K562 (cell line): ENCODE measurements around the gene SORCS2.

ENCODE experiments used
- CEBPG ChIP-seq, 3 experiments: fragments of 200-800 bp in 1 of 3; sonication (Bioruptor generic) in 1 of 3; sonication (generic) in 1 of 3; formaldehyde crosslinking in 1 of 3; IDR thresholded peaks in 2 of 3; conservative IDR thresholded peaks in 1 of 3; 2 replicates each; pipeline versions ENCODE4 v1.6.1 to v1.8.0; 2016 to 2022; ENCODE audit warnings: missing compliant biosample characterization in 2 of 3, missing genetic modification characterization in 2 of 3, mild to moderate bottlenecking in 1 of 3, missing genetic modification reagents in 1 of 3
- FOXA3 ChIP-seq, 2 experiments: fragments of 450-650 bp in 1 of 2; sonication (generic) in 1 of 2; formaldehyde crosslinking; IDR thresholded peaks in 1 of 2; conservative IDR thresholded peaks in 1 of 2; 2 replicates each; pipeline versions ENCODE4 v1.4.0 to v1.8.0; 2020 to 2022; ENCODE audit warnings: mild to moderate bottlenecking in 2 of 2, missing genetic modification reagents in 1 of 2
- MAZ ChIP-seq, 2 experiments: fragments of 450-650 bp in 1 of 2; sonication (generic) in 1 of 2; formaldehyde crosslinking; IDR thresholded peaks in 1 of 2; conservative IDR thresholded peaks in 1 of 2; 2 replicates each; pipeline versions ENCODE4 v1.4.0 to v1.5.0; 2020; ENCODE audit warnings: mild to moderate bottlenecking in 1 of 2, missing genetic modification reagents in 1 of 2
- RFX7 ChIP-seq: fragments of 250-450 bp; sonication (Bioruptor Pico); IDR thresholded peaks from 2 replicates; pipeline ENCODE4 v1.5.1; 2021; ENCODE audit warnings: mild to moderate bottlenecking
- SMARCC2 ChIP-seq: fragments of 450-650 bp; IDR thresholded peaks from 2 replicates; pipeline ENCODE4 v1.6.1; 2017; ENCODE audit warnings: antibody characterized with exemption, moderate library complexity, mild to moderate bottlenecking, low read depth
- SRF ChIP-seq, 2 experiments: fragments of 250-450, 450-650 bp in 1 of 2; sonication (Bioruptor Pico) in 1 of 2; sonication (generic) in 1 of 2; formaldehyde crosslinking; IDR thresholded peaks; 2 replicates each; pipeline versions ENCODE4 v1.5.0 to v1.5.1; 2020 to 2022; ENCODE audit warnings: mild to moderate bottlenecking in 1 of 2, missing genetic modification reagents in 1 of 2
- TAL1 ChIP-seq: fragments of 450-650 bp; IDR thresholded peaks from 2 replicates; pipeline ENCODE4 v1.6.1; 2016; ENCODE audit warnings: mild to moderate bottlenecking
- TFAM ChIP-seq: fragments of 250-450 bp; sonication (Bioruptor Pico); conservative IDR thresholded peaks from 2 replicates; pipeline ENCODE4 v1.5.0; 2021; ENCODE audit warnings: mild to moderate bottlenecking, moderate library complexity
- ZBTB1 ChIP-seq: sonication (generic); formaldehyde crosslinking; IDR thresholded peaks from 2 replicates; pipeline ENCODE4 v1.8.1; 2023; ENCODE audit warnings: missing genetic modification reagents, low read depth, mild to moderate bottlenecking, borderline replicate concordance
- TF ChIP-seq, protein P1 (sequence below): fragments of 250-450 bp; sonication (Bioruptor Pico); IDR thresholded peaks from 2 replicates; pipeline ENCODE4 v1.5.0; 2020; ENCODE audit warnings: mild to moderate bottlenecking, borderline replicate concordance
- TF ChIP-seq, protein P2 (sequence below), 3 experiments: IDR thresholded peaks in 2 of 3; conservative IDR thresholded peaks in 1 of 3; 2 replicates each; pipeline ENCODE4 v1.5.1; 2011 to 2012; ENCODE audit warnings: low read length in 3 of 3, mild to moderate bottlenecking in 3 of 3, control low read depth in 2 of 3, improper control_type of control experiment in 1 of 3, inconsistent platforms in 1 of 3, low read depth in 1 of 3, mixed read lengths in 1 of 3, moderate library complexity in 1 of 3; ENCODE audit not compliant: insufficient read depth in 2 of 3

DNA sequence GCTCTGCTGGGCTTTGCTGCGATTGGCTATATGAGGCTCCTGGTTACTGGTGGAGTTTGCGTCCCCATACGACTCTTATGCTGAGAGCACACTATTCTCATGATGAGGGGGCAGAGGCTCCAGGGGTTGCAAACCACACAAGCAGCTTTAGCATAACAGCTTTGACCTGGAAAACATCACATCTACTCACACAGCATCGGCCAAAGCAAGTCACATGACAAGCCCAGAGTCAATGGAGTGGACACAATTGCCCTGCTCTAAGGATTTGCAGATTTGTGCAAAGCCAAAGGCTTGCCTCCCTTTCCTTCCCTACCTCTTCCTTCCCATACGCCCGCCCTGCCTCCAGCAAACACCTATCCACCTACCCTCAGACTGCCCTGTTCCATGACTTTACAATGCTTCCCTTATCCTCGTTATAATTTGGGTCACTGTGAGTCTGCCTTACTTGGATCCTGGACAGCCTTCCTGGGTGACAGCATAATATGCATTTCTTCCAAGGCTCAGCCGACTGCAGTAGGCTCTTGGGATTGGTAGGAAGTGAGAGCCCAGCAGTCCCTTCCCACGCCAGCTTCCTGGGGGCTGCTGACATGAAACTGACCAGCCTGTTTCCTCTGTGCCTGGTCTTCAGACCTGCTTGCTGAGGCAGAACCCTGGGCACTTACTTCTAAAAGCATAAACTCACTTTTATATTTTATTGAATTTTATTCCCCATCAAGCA is 450.6 kb downstream of the SORCS2 start:
- no peak for TF ChIP-seq TAL1
- no peak for TF ChIP-seq CEBPG (CRISPR knock-in tag; IDR thresholded peaks at IDR 0.05)
- no peak for TF ChIP-seq CEBPG (tag; conservative IDR thresholded peaks at IDR 0.05 in 1 of 2, IDR thresholded peaks at IDR 0.05 in 1 of 2)
- no peak for TF ChIP-seq TFAM
- TF ChIP-seq ZBTB1 (CRISPR knock-in tag) = no peak
- no peak for TF ChIP-seq SMARCC2
- TF ChIP-seq RFX7 (CRISPR knock-in tag) = no peak
- TF ChIP-seq MAZ (CRISPR knock-in tag; conservative IDR thresholded peaks at IDR 0.05 in 1 of 2, IDR thresholded peaks at IDR 0.05 in 1 of 2) = no peak
- TF ChIP-seq, protein P1, sequence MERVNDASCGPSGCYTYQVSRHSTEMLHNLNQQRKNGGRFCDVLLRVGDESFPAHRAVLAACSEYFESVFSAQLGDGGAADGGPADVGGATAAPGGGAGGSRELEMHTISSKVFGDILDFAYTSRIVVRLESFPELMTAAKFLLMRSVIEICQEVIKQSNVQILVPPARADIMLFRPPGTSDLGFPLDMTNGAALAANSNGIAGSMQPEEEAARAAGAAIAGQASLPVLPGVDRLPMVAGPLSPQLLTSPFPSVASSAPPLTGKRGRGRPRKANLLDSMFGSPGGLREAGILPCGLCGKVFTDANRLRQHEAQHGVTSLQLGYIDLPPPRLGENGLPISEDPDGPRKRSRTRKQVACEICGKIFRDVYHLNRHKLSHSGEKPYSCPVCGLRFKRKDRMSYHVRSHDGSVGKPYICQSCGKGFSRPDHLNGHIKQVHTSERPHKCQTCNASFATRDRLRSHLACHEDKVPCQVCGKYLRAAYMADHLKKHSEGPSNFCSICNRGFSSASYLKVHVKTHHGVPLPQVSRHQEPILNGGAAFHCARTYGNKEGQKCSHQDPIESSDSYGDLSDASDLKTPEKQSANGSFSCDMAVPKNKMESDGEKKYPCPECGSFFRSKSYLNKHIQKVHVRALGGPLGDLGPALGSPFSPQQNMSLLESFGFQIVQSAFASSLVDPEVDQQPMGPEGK = no peak
- TF ChIP-seq, protein P2, sequence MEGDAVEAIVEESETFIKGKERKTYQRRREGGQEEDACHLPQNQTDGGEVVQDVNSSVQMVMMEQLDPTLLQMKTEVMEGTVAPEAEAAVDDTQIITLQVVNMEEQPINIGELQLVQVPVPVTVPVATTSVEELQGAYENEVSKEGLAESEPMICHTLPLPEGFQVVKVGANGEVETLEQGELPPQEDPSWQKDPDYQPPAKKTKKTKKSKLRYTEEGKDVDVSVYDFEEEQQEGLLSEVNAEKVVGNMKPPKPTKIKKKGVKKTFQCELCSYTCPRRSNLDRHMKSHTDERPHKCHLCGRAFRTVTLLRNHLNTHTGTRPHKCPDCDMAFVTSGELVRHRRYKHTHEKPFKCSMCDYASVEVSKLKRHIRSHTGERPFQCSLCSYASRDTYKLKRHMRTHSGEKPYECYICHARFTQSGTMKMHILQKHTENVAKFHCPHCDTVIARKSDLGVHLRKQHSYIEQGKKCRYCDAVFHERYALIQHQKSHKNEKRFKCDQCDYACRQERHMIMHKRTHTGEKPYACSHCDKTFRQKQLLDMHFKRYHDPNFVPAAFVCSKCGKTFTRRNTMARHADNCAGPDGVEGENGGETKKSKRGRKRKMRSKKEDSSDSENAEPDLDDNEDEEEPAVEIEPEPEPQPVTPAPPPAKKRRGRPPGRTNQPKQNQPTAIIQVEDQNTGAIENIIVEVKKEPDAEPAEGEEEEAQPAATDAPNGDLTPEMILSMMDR (IDR thresholded peaks at IDR 0.05 in 2 of 3, conservative IDR thresholded peaks at IDR 0.05 in 1 of 3; ENCODE audit: insufficient read depth in 2 of 3, low read depth in 1 of 3, low read length in 3 of 3) = no peak
- no peak for TF ChIP-seq SRF (CRISPR knock-in tag; IDR thresholded peaks at IDR 0.05)
- no peak for TF ChIP-seq FOXA3 (CRISPR knock-in tag; conservative IDR thresholded peaks at IDR 0.05 in 1 of 2, IDR thresholded peaks at IDR 0.05 in 1 of 2)
